GM23338 (cell line): ENCODE measurements around the gene MLLT3. TPM values are rescaled to one million over a fixed set of nuclear protein-coding genes. Genes with fewer than 3 reads are reported as not detected.

Source experiments
- ATAC-seq: fragments of 200-7000 bp; cut with Tn5 transposase; 3 replicates; pipeline ENCODE4 v1.9.1; 2020
- DNase-seq: peaks from one replicate; pipeline ENCODE4 v3.0.0-alpha.2; 2015; ENCODE audit warnings: low spot score
- H2AFZ ChIP-seq: fragments of 200-600 bp; sonication (generic); 2 replicates; pipeline ENCODE4 v1.8.0; 2016; ENCODE audit warnings: antibody characterized with exemption, mild to moderate bottlenecking, moderate library complexity
- H3F3A ChIP-seq: fragments of 200-600 bp; sonication (generic); replicated peaks from 2 replicates; pipeline ENCODE4 v1.8.0; 2017; ENCODE audit warnings: antibody characterized with exemption, mixed run types, low read depth
- H3K27ac ChIP-seq: fragments of 200-600 bp; sonication (generic); 2 replicates; pipeline ENCODE4 v1.6.1; 2016; ENCODE audit warnings: low read depth
- H3K27me3 ChIP-seq: fragments of 200-600 bp; sonication (generic); 2 replicates; pipeline ENCODE4 v1.8.0; 2016; ENCODE audit warnings: mild to moderate bottlenecking, mixed run types, moderate library complexity; ENCODE audit not compliant: insufficient read depth
- H3K36me3 ChIP-seq: fragments of 200-600 bp; sonication (generic); 2 replicates; pipeline ENCODE4 v1.8.0; 2016; ENCODE audit warnings: mild to moderate bottlenecking; ENCODE audit not compliant: insufficient read depth
- H3K4me1 ChIP-seq: fragments of 200-600 bp; sonication (generic); 2 replicates; pipeline ENCODE4 v1.8.0; 2016; ENCODE audit warnings: mild to moderate bottlenecking, moderate library complexity; ENCODE audit not compliant: insufficient read depth
- H3K4me2 ChIP-seq: fragments of 200-600 bp; sonication (generic); 2 replicates; pipeline ENCODE4 v1.7.1; 2017; ENCODE audit warnings: mixed run types
- H3K4me3 ChIP-seq: fragments of 200-600 bp; sonication (generic); 2 replicates; pipeline ENCODE4 v1.6.1; 2016; ENCODE audit warnings: mixed run types
- H3K79me2 ChIP-seq: fragments of 200-600 bp; sonication (generic); replicated peaks from 2 replicates; pipeline ENCODE4 v1.8.0; 2017; ENCODE audit warnings: mild to moderate bottlenecking; ENCODE audit not compliant: insufficient read depth
- H3K9me2 ChIP-seq: fragments of 200-600 bp; sonication (generic); 2 replicates; pipeline ENCODE4 v1.8.0; 2017; ENCODE audit not compliant: insufficient read depth
- H4K20me1 ChIP-seq: fragments of 200-600 bp; sonication (generic); replicated peaks from 2 replicates; pipeline ENCODE4 v1.8.0; 2017; ENCODE audit warnings: mild to moderate bottlenecking; ENCODE audit not compliant: insufficient read depth
- H3K27ac Mint-ChIP-seq: 2 replicates; pipeline ENCODE4 v1.8.0; 2020; ENCODE audit warnings: inconsistent platforms, mild to moderate bottlenecking, moderate library complexity, mixed read lengths
- H3K27me3 Mint-ChIP-seq: 3 replicates; pipeline ENCODE4 v1.8.0; 2022; ENCODE audit warnings: low read depth, mild to moderate bottlenecking, moderate library complexity, mixed read lengths, inconsistent platforms; ENCODE audit not compliant: insufficient read depth, poor library complexity
- H3K36me3 Mint-ChIP-seq: 3 replicates; pipeline ENCODE4 v1.8.0; 2021; ENCODE audit warnings: low read depth, mild to moderate bottlenecking, inconsistent platforms, moderate library complexity, mixed read lengths
- H3K4me1 Mint-ChIP-seq: 3 replicates; pipeline ENCODE4 v1.8.0; 2020; ENCODE audit warnings: mild to moderate bottlenecking, inconsistent platforms, mixed read lengths
- H3K4me3 Mint-ChIP-seq: 3 replicates; pipeline ENCODE4 v1.8.0; 2021; ENCODE audit warnings: moderate library complexity, mild to moderate bottlenecking, inconsistent platforms, mixed read lengths
- H3K9me3 Mint-ChIP-seq: 3 replicates; pipeline ENCODE4 v1.8.0; 2020; ENCODE audit warnings: moderate library complexity, mild to moderate bottlenecking, inconsistent platforms, mixed read lengths
- CREB1 ChIP-seq: fragments of 250-450 bp; sonication (Bioruptor Pico); IDR thresholded peaks from 2 replicates; pipeline ENCODE4 v1.5.0; 2020; ENCODE audit warnings: low read depth, mild to moderate bottlenecking, moderate library complexity
- EZH2 ChIP-seq: fragments of 200-600 bp; sonication (generic); IDR thresholded peaks from one replicate; pipeline ENCODE4 v1.8.0; 2017; ENCODE audit warnings: antibody characterized with exemption, mild to moderate bottlenecking, low read depth; ENCODE audit not compliant: unreplicated experiment
- EZH2phosphoT487 ChIP-seq: fragments of 200-600 bp; sonication (generic); IDR thresholded peaks from one replicate; pipeline ENCODE4 v1.8.1; 2018; ENCODE audit warnings: antibody characterized with exemption; ENCODE audit not compliant: unreplicated experiment
- JUNB ChIP-seq: IDR thresholded peaks from one replicate; pipeline ENCODE4 v1.6.1; 2016; ENCODE audit warnings: antibody characterized with exemption; ENCODE audit not compliant: unreplicated experiment
- NANOG ChIP-seq: IDR thresholded peaks from 2 replicates; pipeline ENCODE4 v1.6.1; 2016; ENCODE audit warnings: antibody characterized with exemption, borderline replicate concordance
- POLR2AphosphoS5 ChIP-seq: IDR thresholded peaks from 2 replicates; pipeline ENCODE4 v1.6.1; 2016; ENCODE audit warnings: antibody characterized with exemption, low read depth
- STAT1 ChIP-seq: IDR thresholded peaks from one replicate; pipeline ENCODE4 v1.6.1; 2016; ENCODE audit warnings: antibody characterized with exemption; ENCODE audit not compliant: unreplicated experiment
- ZNF114 ChIP-seq: fragments of 250-450 bp; sonication (Bioruptor Pico); IDR thresholded peaks from 2 replicates; pipeline ENCODE4 v1.5.0; 2020; ENCODE audit warnings: mild to moderate bottlenecking, moderate library complexity
- ZNF331 ChIP-seq: fragments of 250-450 bp; sonication (Bioruptor Pico); IDR thresholded peaks from 2 replicates; pipeline ENCODE4 v1.5.0; 2020; ENCODE audit warnings: low read depth, mild to moderate bottlenecking, moderate library complexity
- ZNF462 ChIP-seq: fragments of 250-450 bp; sonication (Bioruptor Pico); IDR thresholded peaks from 2 replicates; pipeline ENCODE4 v1.5.0; 2020; ENCODE audit warnings: mild to moderate bottlenecking, moderate library complexity
- polyA plus RNA-seq: library from polyadenylated mRNA; unstranded; fragments of >200 nt; fragmentation: Nextera tagmentation; extraction: Ambion mirVana; gene quantifications from 2 replicates; pipeline ENCODE4 v1.2.1, GENCODE V29; 2016
- total RNA-seq: library from RNA; depleted of rRNA; stranded (reverse); fragments of >200 nt; shearing (Covaris generic); gene quantifications from 2 replicates; pipeline ENCODE4 v1.2.3, GENCODE V29; 2014
- TF ChIP-seq, protein P1 (sequence below): IDR thresholded peaks from 2 replicates; pipeline ENCODE4 v1.6.1; 2016; ENCODE audit warnings: antibody characterized with exemption

The MLLT3 gene
- total and polyA plus RNA-seq, 2 experiments from 2014 or later: 7.5 to 9.5 TPM

GRCh38 chr9:20466328-20467008, 155.8 kb downstream of the MLLT3 start:
- ATAC-seq (no peak), DNase-seq (no peak)
- no peaks in the 10 kb centered on the region for H3K36me3 Mint-ChIP-seq
- Histone ChIP-seq H3K4me3 (no peak overlapping the region), H3K27ac (no peak overlapping the region), H3K4me1 (no peaks in the 10 kb centered on the region), H3K36me3 (no peaks in the 10 kb centered on the region), H2AFZ (no peak overlapping the region), H3K79me2 (no peaks in the 10 kb centered on the region), H3F3A (no peaks in the 10 kb centered on the region), H3K9me2 (no peaks in the 10 kb centered on the region), H3K27me3 (no peaks in the 10 kb centered on the region), H3K4me2 (no peak overlapping the region), H4K20me1 (no peaks in the 10 kb centered on the region)
- TF ChIP-seq POLR2AphosphoS5: no peak
- TF ChIP-seq, protein P1, sequence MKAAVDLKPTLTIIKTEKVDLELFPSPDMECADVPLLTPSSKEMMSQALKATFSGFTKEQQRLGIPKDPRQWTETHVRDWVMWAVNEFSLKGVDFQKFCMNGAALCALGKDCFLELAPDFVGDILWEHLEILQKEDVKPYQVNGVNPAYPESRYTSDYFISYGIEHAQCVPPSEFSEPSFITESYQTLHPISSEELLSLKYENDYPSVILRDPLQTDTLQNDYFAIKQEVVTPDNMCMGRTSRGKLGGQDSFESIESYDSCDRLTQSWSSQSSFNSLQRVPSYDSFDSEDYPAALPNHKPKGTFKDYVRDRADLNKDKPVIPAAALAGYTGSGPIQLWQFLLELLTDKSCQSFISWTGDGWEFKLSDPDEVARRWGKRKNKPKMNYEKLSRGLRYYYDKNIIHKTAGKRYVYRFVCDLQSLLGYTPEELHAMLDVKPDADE: no peak
- no peak for TF ChIP-seq ZNF114 (CRISPR knock-in tag)
- no peak for TF ChIP-seq EZH2
- TF ChIP-seq STAT1: no peak
- no peak for TF ChIP-seq ZNF462 (CRISPR knock-in tag)
- no peak for TF ChIP-seq ZNF331 (CRISPR knock-in tag)
- no peak for TF ChIP-seq JUNB
- TF ChIP-seq NANOG: no peak
- no peak for TF ChIP-seq EZH2phosphoT487
- no peak for TF ChIP-seq CREB1 (CRISPR knock-in tag)
- no peaks in the 10 kb centered on the region for H3K9me3 Mint-ChIP-seq
- H3K27me3 Mint-ChIP-seq: no peaks in the 10 kb centered on the region
- H3K27ac Mint-ChIP-seq: no peak overlapping the region
- H3K4me1 Mint-ChIP-seq: peaks cover 7% of the 10 kb centered on the region; the same call in 2 of the 3 replicates
- H3K4me3 Mint-ChIP-seq: no peak overlapping the region
